Measurements from ENCODE around the gene ARHGEF28. TPM values are rescaled to one million over a fixed set of nuclear protein-coding genes. Genes with fewer than 3 reads are reported as not detected.

The ARHGEF28 gene
- polyA plus RNA-seq, 1 donor: 60.1 TPM

- no peak for DNase-seq
Observed at GRCh38 chr5:73856997-73857396, 231.0 kb downstream of the ARHGEF28 start.

GRCh38 chr5:73857446-73857845, 231.4 kb downstream of the ARHGEF28 start:
- DNase-seq: no peak

- no peak for DNase-seq
Observed at GRCh38 chr5:73858054-73858453, 232.1 kb downstream of the ARHGEF28 start.

- DNase-seq: no peak
Observed at GRCh38 chr5:73858776-73859175, 232.8 kb downstream of the ARHGEF28 start.

- no peak for DNase-seq
Observed at GRCh38 chr5:73859696-73860095, 233.7 kb downstream of the ARHGEF28 start.

GRCh38 chr5:73861313-73861988, 235.5 kb downstream of the ARHGEF28 start:
- no peak for DNase-seq

GRCh38 chr5:73862796-73863195, 236.8 kb downstream of the ARHGEF28 start:
- DNase-seq: no peak

- DNase-seq: no peak
Observed at GRCh38 chr5:73863876-73864275, 237.9 kb downstream of the ARHGEF28 start.

GRCh38 chr5:73865315-73865714, 239.3 kb downstream of the ARHGEF28 start:
- no peak for DNase-seq

- DNase-seq: no peak
Observed at GRCh38 chr5:73867345-73868335, 241.6 kb downstream of the ARHGEF28 start.

- DNase-seq: no peak
Observed at GRCh38 chr5:73883646-73884045, 257.6 kb downstream of the ARHGEF28 start.

GRCh38 chr5:73887688-73888087, 261.7 kb downstream of the ARHGEF28 start:
- no peak for DNase-seq

- no peak for DNase-seq
Observed at GRCh38 chr5:73890569-73890968, 264.6 kb downstream of the ARHGEF28 start.

- no peak for DNase-seq
Observed at GRCh38 chr5:73892218-73892617, 266.2 kb downstream of the ARHGEF28 start.

- DNase-seq: no peak
Observed at GRCh38 chr5:73892806-73893205, 266.8 kb downstream of the ARHGEF28 start.

GRCh38 chr5:73893813-73894212, 267.8 kb downstream of the ARHGEF28 start:
- no peak for DNase-seq

GRCh38 chr5:73894860-73895259, 268.9 kb downstream of the ARHGEF28 start:
- no peak for DNase-seq

- no peak for DNase-seq
Observed at GRCh38 chr5:73895471-73895870, 269.5 kb downstream of the ARHGEF28 start.

- DNase-seq: no peak
Observed at GRCh38 chr5:73896097-73896496, 270.1 kb downstream of the ARHGEF28 start.

GRCh38 chr5:73896668-73897067, 270.7 kb downstream of the ARHGEF28 start:
- no peak for DNase-seq

GRCh38 chr5:73897893-73898292, 271.9 kb downstream of the ARHGEF28 start:
- no peak for DNase-seq

GRCh38 chr5:73899055-73899454, 273.1 kb downstream of the ARHGEF28 start:
- no peak for DNase-seq

- no peak for DNase-seq
Observed at GRCh38 chr5:73899916-73900315, 273.9 kb downstream of the ARHGEF28 start.

Measured in left kidney (tissue), 2 donors.